ENCODE data around the gene NEUROD1. TPM values are rescaled to one million over a fixed set of nuclear protein-coding genes. Genes with fewer than 3 reads are reported as not detected.

Gene NEUROD1
- total RNA-seq, 1 experiment from 2014 or later, result not detected

DNA sequence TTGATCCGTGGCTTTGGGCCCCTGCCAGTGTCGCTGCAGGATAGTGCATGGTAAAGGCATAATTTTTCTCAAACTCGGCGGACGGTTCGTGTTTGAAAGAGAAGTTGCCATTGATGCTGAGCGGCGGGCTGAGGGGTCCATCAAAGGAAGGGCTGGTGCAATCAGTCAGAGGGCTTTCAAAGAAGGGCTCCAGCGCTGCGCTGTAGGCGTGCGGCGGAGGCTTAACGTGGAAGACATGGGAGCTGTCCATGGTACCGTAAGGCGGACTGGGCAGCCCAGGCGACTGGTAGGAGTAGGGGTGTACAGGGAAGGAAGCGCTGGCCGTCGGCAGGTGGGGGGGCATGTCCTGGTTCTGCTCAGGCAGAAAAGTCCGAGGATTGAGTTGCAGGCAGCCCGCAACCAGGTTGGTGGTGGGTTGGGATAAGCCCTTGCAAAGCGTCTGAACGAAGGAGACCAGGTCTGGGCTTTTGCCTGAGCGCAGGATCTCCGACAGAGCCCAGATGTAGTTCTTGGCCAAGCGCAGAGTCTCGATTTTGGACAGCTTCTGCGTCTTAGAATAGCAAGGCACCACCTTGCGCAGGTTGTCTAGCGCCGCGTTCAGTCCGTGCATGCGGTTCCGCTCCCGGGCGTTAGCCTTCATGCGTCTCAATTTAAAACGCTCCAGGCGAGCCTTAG, 2.3 kb downstream of the NEUROD1 start:
- Mint-ChIP-seq H3K4me1 (ENCODE audit: low read depth, unreplicated experiment) (peaks cover 14% of the 10 kb centered on the region), H3K27me3 (ENCODE audit: unreplicated experiment) (peaks cover 58% of the 10 kb centered on the region), H3K4me3 (ENCODE audit: low read depth, unreplicated experiment) (no peak overlapping the region), H3K36me3 (ENCODE audit: insufficient read depth, unreplicated experiment) (peaks cover 5% of the 10 kb centered on the region), H3K9me3 (ENCODE audit: low read depth, unreplicated experiment) (peaks cover 2% of the 10 kb centered on the region), H3K27ac (ENCODE audit: unreplicated experiment) (no peak overlapping the region)
- DNase-seq, result no peak
- CTCF ChIA-PET, result no interaction called here
- TF ChIP-seq, protein P1, sequence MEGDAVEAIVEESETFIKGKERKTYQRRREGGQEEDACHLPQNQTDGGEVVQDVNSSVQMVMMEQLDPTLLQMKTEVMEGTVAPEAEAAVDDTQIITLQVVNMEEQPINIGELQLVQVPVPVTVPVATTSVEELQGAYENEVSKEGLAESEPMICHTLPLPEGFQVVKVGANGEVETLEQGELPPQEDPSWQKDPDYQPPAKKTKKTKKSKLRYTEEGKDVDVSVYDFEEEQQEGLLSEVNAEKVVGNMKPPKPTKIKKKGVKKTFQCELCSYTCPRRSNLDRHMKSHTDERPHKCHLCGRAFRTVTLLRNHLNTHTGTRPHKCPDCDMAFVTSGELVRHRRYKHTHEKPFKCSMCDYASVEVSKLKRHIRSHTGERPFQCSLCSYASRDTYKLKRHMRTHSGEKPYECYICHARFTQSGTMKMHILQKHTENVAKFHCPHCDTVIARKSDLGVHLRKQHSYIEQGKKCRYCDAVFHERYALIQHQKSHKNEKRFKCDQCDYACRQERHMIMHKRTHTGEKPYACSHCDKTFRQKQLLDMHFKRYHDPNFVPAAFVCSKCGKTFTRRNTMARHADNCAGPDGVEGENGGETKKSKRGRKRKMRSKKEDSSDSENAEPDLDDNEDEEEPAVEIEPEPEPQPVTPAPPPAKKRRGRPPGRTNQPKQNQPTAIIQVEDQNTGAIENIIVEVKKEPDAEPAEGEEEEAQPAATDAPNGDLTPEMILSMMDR (IDR thresholded peaks at IDR 0.05; ENCODE audit: unreplicated experiment), result no peak
- no TSS peak for BruUV-seq (replicated peaks)
- intact Hi-C loops (cut with micrococcal nuclease; ENCODE audit: unreplicated experiment), result no loop called here

DNA sequence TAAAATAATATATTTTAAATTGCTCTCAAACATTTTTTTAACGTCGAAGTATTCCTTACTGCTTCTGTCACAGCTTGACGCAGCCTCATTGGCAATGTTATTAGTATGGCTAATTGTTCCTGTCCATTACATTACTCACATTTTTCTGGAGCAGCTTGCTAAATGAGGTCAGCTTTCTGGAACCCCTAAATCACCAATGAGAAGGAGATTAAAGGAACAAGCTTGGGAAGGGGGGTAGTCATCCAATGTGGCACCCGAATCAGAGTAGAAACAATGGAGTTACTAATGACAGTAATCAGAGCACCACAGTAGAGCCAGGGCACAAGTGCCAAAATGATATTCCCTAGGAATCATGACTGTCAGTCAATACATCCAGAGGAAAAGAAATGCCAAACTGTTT, 5.1 kb downstream of the NEUROD1 start:
- H3K27ac Mint-ChIP-seq (ENCODE audit: unreplicated experiment), result no peak overlapping the region
- no peaks in the 10 kb centered on the region for H3K36me3 Mint-ChIP-seq (ENCODE audit: insufficient read depth, unreplicated experiment)
- TF ChIP-seq, protein P1 (IDR thresholded peaks at IDR 0.05; ENCODE audit: unreplicated experiment), result no peak
- H3K4me1 Mint-ChIP-seq (ENCODE audit: low read depth, unreplicated experiment), result no peaks in the 10 kb centered on the region
- DNase-seq, result no peak
- H3K9me3 Mint-ChIP-seq (ENCODE audit: low read depth, unreplicated experiment), result peaks cover 2% of the 10 kb centered on the region
- peaks cover 30% of the 10 kb centered on the region for H3K27me3 Mint-ChIP-seq (ENCODE audit: unreplicated experiment)
- CTCF ChIA-PET, result no interaction called here
- intact Hi-C loops (cut with micrococcal nuclease; ENCODE audit: unreplicated experiment), result no loop called here
- BruUV-seq (replicated peaks), result no TSS peak
- no peak overlapping the region for H3K4me3 Mint-ChIP-seq (ENCODE audit: low read depth, unreplicated experiment)

DNA sequence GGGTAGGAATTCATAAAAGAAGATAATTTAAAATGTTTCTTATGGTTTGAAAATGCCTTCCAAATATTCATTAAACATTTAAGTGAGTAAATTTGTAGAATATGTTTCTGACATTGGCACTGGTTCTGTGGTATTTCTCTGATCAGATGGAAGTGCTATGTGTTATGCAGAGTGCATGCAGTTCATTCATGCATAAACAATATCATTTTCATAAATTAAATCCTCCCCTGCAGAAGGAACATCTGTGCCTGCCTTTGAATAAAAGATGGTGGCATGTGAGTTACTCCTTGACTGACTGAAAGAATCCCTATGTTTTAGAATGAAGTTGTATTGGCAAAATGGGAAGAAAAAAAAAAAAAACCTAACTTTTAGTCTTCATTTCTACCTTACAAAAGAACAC, 5.9 kb downstream of the NEUROD1 start:
- no peak for DNase-seq
- BruUV-seq (replicated peaks), result no TSS peak
- no peak overlapping the region for H3K4me3 Mint-ChIP-seq (ENCODE audit: low read depth, unreplicated experiment)
- TF ChIP-seq, protein P1 (IDR thresholded peaks at IDR 0.05; ENCODE audit: unreplicated experiment), result no peak
- no peak overlapping the region for H3K27ac Mint-ChIP-seq (ENCODE audit: unreplicated experiment)
- intact Hi-C loops (cut with micrococcal nuclease; ENCODE audit: unreplicated experiment), result no loop called here
- peaks cover 26% of the 10 kb centered on the region for H3K27me3 Mint-ChIP-seq (ENCODE audit: unreplicated experiment)
- no peaks in the 10 kb centered on the region for H3K4me1 Mint-ChIP-seq (ENCODE audit: low read depth, unreplicated experiment)
- CTCF ChIA-PET, result no interaction called here
- no peaks in the 10 kb centered on the region for H3K36me3 Mint-ChIP-seq (ENCODE audit: insufficient read depth, unreplicated experiment)
- H3K9me3 Mint-ChIP-seq (ENCODE audit: low read depth, unreplicated experiment), result peaks cover 2% of the 10 kb centered on the region

DNA sequence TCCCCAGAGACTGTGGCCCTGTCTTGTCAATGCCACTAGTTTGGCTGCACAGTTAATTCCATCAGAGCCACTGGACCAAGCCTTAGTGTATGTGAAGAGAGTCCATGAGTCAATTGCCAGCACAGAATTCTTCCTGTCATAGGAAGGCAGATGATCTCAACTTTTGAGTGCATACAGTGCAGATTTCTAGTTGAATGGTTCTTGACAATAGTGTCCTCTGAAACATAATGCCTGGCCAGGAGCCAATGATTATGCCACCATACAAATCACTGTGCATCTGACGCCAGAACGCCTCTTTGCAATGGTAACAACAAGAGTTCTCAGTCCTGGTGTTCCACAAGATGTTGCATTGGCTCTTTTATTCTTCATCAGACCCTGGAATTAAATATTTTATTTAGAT, 7.1 kb downstream of the NEUROD1 start:
- Mint-ChIP-seq H3K9me3 (ENCODE audit: low read depth, unreplicated experiment) (no peaks in the 10 kb centered on the region), H3K27ac (ENCODE audit: unreplicated experiment) (no peak overlapping the region), H3K36me3 (ENCODE audit: insufficient read depth, unreplicated experiment) (no peaks in the 10 kb centered on the region), H3K4me1 (ENCODE audit: low read depth, unreplicated experiment) (no peaks in the 10 kb centered on the region), H3K4me3 (ENCODE audit: low read depth, unreplicated experiment) (no peak overlapping the region), H3K27me3 (ENCODE audit: unreplicated experiment) (peaks cover 26% of the 10 kb centered on the region)
- intact Hi-C loops (cut with micrococcal nuclease; ENCODE audit: unreplicated experiment), result no loop called here
- no TSS peak for BruUV-seq (replicated peaks)
- CTCF ChIA-PET, result no interaction called here
- no peak for DNase-seq
- TF ChIP-seq, protein P1 (IDR thresholded peaks at IDR 0.05; ENCODE audit: unreplicated experiment), result no peak

All from Calu3 (cell line).